Sigmoid colon (tissue), 4 donors: ENCODE data around the gene EGR4.

Experiments
- EP300 ChIP-seq, 4 donors: sonication (generic); formaldehyde crosslinking; IDR thresholded peaks; one replicate each; pipeline ENCODE4 v1.6.1; 2017; ENCODE audit warnings: antibody characterized with exemption in 4 of 4
- TF ChIP-seq, protein P1 (sequence below), 4 experiments: fragments of 450-650 bp in 3 of 4; fragments of 200-600 bp in 1 of 4; IDR thresholded peaks; one replicate each; pipeline ENCODE4 v1.5.1; 2016 to 2019; ENCODE audit warnings: antibody characterized with exemption in 4 of 4, mild to moderate bottlenecking in 3 of 4, moderate library complexity in 2 of 4

DNA sequence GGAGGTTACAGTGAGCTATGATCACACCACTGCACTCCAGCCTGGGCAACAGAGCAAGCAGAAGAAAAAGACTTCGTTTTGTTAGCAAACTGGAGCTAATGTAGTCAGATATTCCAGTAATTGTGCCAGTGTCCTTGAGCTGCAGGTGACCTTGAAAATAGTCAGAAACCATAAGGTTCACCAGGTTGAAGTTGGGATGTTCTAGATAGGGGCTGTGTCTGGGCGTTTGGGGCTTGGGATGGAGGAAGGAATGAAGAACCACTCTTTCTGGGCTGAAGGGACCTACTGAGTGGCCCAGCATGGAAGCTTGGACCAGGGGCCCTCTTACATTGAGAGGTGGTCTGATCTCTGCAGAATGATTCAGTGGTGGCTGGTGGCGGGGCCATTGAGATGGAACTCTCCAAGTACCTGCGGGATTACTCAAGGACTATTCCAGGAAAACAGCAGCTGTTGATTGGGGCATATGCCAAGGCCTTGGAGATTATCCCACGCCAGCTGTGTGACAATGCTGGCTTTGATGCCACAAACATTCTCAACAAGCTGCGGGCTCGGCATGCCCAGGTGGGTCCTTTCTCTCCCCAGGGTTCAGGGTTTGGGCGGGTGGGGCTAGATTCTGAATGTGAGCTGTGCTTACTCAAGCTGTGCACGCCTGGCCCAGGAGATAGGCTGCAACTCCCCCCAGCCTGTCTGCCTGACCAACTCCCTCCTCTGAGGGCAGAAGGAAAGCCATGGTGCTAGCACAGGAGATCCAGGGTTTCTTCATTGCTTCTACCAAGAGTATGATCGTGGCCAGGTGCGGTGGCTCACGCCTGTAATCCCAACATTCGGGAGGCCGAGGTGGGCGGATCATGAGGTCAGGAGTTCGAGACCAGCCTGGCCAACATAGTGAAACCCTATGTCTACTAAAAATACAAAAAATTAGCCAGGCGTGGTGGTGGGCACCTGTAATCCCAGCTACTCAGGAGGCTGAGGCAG lies 42.2 kb downstream of the EGR4 start:
- TF ChIP-seq EP300 (IDR thresholded peaks at IDR 0.05): no peak
- TF ChIP-seq, protein P1, sequence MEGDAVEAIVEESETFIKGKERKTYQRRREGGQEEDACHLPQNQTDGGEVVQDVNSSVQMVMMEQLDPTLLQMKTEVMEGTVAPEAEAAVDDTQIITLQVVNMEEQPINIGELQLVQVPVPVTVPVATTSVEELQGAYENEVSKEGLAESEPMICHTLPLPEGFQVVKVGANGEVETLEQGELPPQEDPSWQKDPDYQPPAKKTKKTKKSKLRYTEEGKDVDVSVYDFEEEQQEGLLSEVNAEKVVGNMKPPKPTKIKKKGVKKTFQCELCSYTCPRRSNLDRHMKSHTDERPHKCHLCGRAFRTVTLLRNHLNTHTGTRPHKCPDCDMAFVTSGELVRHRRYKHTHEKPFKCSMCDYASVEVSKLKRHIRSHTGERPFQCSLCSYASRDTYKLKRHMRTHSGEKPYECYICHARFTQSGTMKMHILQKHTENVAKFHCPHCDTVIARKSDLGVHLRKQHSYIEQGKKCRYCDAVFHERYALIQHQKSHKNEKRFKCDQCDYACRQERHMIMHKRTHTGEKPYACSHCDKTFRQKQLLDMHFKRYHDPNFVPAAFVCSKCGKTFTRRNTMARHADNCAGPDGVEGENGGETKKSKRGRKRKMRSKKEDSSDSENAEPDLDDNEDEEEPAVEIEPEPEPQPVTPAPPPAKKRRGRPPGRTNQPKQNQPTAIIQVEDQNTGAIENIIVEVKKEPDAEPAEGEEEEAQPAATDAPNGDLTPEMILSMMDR (IDR thresholded peaks at IDR 0.05): no peak
